ENCODE measurements around the gene DLL1. TPM values are rescaled to one million over a fixed set of nuclear protein-coding genes. Genes with fewer than 3 reads are reported as not detected.

Gene DLL1
- total and polyA plus RNA-seq, 4 donors = 10.4 to 42.8 (median 21.7) TPM

DNA sequence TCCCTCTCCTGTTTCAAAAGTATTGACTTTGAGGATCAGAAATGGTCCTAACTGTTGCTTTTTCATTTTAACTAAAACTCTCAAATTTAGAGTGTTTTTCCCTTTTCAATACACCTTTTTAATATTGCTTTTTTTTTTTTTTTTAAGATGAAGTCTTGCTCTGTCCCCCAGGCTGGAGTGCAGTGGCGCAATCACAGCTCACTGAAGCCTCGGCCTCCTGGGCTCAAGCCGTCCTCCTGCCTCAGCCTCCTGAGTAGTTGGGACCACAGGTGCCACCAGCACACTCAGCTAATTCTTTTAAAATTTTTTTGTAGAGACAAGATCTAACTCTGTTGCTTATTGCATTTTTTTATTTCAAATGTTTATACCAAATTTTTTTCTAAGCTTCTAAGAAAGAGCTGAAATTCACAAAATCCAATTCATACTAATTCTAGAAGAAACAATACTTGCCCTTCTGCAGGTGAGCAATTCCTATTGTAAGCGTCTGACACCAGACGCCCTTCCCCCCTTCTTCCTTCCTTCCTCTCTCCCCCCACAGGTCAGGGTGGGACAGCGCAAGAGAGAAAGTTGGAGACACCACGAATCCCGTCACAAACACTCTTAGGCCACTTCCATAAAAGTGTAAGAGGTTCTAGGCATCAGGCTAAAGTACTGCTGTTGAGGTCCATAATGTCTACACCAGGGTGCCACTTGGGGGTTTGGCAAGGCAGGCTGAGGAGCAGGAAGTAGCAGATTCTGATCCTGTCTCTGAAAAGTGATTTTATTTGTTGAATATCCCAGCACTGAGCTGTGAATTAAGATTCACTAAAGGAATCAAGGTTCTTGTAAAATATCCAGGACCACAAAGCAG lies 12.8 kb downstream of the DLL1 start:
- DNase-seq (ENCODE audit: low read depth in 4 of 6, low spot score in 6 of 6) = no peak
- no peak overlapping the region for H3K27ac ChIP-seq (ENCODE audit: low read depth, low read length)
- H3K9me3 ChIP-seq (ENCODE audit: control insufficient read depth, insufficient read depth, low read length) = no peaks in the 10 kb centered on the region
- 88% methylated on average over 4 of the region's 8 CpGs for WGBS (ENCODE audit: insufficient coverage)
- H3K27me3 ChIP-seq (ENCODE audit: control insufficient read depth, insufficient read depth, low read length) = no peaks in the 10 kb centered on the region
- H3K36me3 ChIP-seq (ENCODE audit: control insufficient read depth, insufficient read depth, low read length) = peaks cover 17% of the 10 kb centered on the region
- H3K4me1 ChIP-seq (ENCODE audit: control insufficient read depth, insufficient read depth, low read length) = peaks cover 38% of the 10 kb centered on the region
- no peak overlapping the region for H3K4me3 ChIP-seq (ENCODE audit: low read depth, low read length)

DNA sequence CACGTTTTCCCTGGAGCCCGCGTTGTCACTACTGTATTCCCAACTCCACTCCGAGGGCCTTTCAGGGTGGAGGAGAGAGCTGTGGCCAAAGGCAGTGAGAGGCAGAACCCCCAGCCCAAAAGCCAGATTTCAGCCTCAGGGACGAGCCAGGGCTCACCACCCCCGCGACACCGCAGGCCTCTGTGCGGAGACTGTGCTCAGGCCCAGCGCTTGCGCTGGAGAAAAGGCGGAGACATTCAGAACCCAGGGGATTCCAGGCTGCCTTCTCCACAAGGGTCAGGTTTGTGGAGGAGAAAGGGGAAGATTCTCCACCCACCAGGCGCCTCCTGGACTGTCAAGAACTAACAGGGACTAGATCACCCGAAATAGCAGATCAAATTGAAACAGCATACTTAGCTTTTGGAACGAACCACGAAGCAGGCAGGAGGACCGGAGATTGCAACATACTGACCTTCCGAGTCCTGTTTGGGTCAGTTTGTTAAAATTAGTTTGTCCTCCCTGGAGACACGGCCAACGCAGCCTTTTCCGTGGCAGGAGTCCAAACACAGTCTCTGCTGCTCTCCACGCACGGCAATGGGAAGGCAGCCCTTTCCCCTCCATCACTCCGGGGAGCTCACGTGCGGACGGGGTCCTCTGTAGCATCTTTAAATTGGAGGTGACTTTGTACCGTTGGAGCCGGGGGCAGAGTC lies 14.4 kb downstream of the DLL1 start:
- WGBS (ENCODE audit: insufficient coverage) = 79% methylated on average over 21 of the region's 29 CpGs
- Histone ChIP-seq H3K36me3 (ENCODE audit: control insufficient read depth, insufficient read depth, low read length) (peaks cover 3% of the 10 kb centered on the region), H3K4me1 (ENCODE audit: control insufficient read depth, insufficient read depth, low read length) (peaks cover 39% of the 10 kb centered on the region), H3K27ac (ENCODE audit: low read depth, low read length) (no peak overlapping the region), H3K27me3 (ENCODE audit: control insufficient read depth, insufficient read depth, low read length) (no peaks in the 10 kb centered on the region), H3K4me3 (ENCODE audit: low read depth, low read length) (no peak overlapping the region), H3K9me3 (ENCODE audit: control insufficient read depth, insufficient read depth, low read length) (no peaks in the 10 kb centered on the region)
- DNase-seq (ENCODE audit: low read depth in 4 of 6, low spot score in 6 of 6) = no peak

DNA sequence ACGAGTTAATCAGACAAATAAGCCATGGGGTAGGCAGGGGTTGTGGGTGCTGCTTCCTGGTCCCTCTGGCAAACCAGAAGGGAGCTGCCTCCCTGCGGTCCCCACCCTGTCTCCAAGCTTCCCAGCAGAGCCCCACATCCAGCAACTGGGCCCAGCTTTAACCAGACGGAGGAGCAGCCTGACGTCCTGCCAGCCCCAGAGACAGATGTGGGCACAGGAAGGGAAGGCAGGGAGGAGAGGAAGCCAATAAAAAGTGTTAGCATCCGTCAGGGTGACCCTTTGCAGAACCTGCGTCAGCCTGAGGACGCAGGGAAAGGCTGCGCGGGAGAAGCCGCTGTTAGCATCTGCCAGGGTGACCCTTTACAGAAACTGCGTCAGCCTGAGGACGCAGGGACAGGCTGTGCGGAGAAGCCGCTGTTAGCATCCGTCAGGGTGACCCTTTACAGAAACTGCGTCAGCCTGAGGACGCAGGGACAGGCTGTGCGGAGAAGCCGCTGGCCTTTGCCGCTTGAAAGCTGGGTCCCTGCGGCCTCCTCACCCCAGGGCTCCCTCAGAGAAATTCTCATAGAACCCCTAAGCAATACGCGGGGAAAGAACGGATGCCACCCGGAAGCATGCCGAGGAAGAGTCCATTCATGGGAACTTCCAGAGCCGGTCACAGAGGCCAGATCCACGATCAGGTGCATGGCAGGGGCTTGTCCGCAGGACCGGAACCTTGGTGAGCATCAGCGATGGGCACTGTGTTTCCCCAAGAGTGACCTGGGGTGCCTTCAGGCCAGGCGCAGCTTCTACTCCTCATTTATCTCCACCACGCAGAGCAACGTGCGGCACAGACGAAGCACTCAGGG lies 15.9 kb downstream of the DLL1 start:
- 87% methylated on average over 34 of the region's 36 CpGs for WGBS (ENCODE audit: insufficient coverage)
- Histone ChIP-seq H3K27ac (ENCODE audit: low read depth, low read length) (no peak overlapping the region), H3K4me1 (ENCODE audit: control insufficient read depth, insufficient read depth, low read length) (peaks cover 33% of the 10 kb centered on the region), H3K27me3 (ENCODE audit: control insufficient read depth, insufficient read depth, low read length) (no peaks in the 10 kb centered on the region), H3K4me3 (ENCODE audit: low read depth, low read length) (no peak overlapping the region), H3K36me3 (ENCODE audit: control insufficient read depth, insufficient read depth, low read length) (no peaks in the 10 kb centered on the region), H3K9me3 (ENCODE audit: control insufficient read depth, insufficient read depth, low read length) (no peaks in the 10 kb centered on the region)
- DNase-seq (ENCODE audit: low read depth in 4 of 6, low spot score in 6 of 6) = peak in 1 of 6 donors; percentile 19

DNA sequence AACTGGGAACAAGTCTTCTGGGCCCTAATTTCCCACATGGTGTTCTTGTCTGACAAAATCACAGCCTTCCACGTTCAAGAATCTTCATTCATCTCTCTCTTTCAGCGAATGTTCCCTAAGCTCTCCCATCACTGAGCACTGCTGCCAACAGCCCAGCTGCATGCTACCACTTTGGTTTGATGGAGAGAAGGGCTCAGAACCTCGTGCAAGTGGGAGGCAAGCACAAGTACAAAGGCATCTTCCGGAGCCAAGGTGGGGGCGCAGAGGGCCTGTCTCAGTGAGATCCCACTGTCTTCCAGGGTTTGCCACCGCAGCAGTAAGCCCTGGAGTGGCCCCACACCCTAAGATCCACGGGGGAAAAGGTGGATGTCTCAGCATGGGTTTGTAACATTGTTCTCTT lies 17.2 kb downstream of the DLL1 start:
- peak in 1 of 6 donors; percentile 53 for DNase-seq (ENCODE audit: low read depth in 4 of 6, low spot score in 6 of 6)
- H3K4me1 ChIP-seq (ENCODE audit: control insufficient read depth, insufficient read depth, low read length) = peaks cover 39% of the 10 kb centered on the region
- H3K9me3 ChIP-seq (ENCODE audit: control insufficient read depth, insufficient read depth, low read length) = no peaks in the 10 kb centered on the region
- H3K36me3 ChIP-seq (ENCODE audit: control insufficient read depth, insufficient read depth, low read length) = no peaks in the 10 kb centered on the region
- H3K27ac ChIP-seq (ENCODE audit: low read depth, low read length) = no peak overlapping the region
- no peaks in the 10 kb centered on the region for H3K27me3 ChIP-seq (ENCODE audit: control insufficient read depth, insufficient read depth, low read length)
- 74% methylated on average over 4 of the region's 7 CpGs for WGBS (ENCODE audit: insufficient coverage)
- H3K4me3 ChIP-seq (ENCODE audit: low read depth, low read length) = no peak overlapping the region

DNA sequence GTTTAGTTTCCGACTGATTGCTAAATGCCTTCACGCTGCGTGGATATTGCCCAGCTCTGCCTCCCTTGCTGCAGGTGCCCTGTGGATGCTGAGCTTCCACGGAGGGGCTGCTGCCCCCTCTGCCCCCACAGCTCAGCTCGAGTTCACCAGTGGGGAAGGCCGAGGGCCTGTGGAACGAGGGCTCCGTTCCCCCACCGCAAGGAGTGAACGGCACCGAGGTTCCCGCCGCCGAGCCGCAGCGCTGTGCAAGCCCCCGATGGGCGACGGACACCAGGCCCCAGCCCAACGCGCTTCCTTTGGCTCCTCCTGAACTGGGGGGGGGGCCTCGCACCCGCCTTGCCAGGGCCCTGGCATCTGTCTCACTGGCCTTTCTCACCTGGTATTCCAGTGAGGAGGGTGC lies 17.7 kb downstream of the DLL1 start:
- peaks cover 39% of the 10 kb centered on the region for H3K4me1 ChIP-seq (ENCODE audit: control insufficient read depth, insufficient read depth, low read length)
- no peak overlapping the region for H3K27ac ChIP-seq (ENCODE audit: low read depth, low read length)
- H3K36me3 ChIP-seq (ENCODE audit: control insufficient read depth, insufficient read depth, low read length) = no peaks in the 10 kb centered on the region
- H3K4me3 ChIP-seq (ENCODE audit: low read depth, low read length) = no peak overlapping the region
- no peaks in the 10 kb centered on the region for H3K9me3 ChIP-seq (ENCODE audit: control insufficient read depth, insufficient read depth, low read length)
- 91% methylated on average over 23 of the region's 23 CpGs for WGBS (ENCODE audit: insufficient coverage)
- no peaks in the 10 kb centered on the region for H3K27me3 ChIP-seq (ENCODE audit: control insufficient read depth, insufficient read depth, low read length)
- no peak for DNase-seq (ENCODE audit: low read depth in 4 of 6, low spot score in 6 of 6)

DNA sequence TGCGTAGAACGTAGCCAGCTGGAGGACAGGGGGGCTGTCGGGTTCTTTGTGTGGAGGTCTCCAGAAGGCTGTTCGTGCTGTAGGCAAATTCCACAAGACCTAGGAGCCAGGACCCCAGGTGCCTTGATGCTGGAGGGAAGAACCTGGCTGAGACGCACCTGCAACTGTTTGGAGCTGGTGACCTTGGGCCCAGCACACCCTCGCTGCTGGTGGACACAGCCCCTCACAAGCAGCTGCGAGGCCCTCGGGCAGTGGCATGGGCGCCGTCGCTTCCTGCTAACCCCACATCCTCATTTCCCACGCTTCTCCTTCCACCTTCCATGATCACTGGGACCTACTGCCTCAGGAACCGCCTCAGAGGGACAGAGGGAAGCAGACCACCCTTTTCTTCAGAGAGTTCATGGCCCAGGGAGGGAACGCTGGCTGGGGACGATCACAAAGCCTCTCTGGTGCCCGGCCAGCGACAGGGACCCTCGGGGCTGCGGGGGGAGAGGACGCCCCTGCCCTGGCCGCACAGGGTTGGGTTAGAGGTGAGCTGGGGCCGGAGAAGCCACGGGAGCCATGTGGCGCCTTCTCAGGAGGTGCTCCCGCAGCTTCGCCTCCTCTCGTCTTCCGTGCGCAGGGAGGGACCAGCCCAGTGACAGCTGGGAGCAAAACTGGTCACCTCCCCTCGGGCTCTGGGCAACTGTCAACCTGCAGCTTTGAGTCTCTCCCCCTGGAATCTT lies 18.4 kb downstream of the DLL1 start:
- Histone ChIP-seq H3K27ac (ENCODE audit: low read depth, low read length) (no peak overlapping the region), H3K9me3 (ENCODE audit: control insufficient read depth, insufficient read depth, low read length) (no peaks in the 10 kb centered on the region), H3K27me3 (ENCODE audit: control insufficient read depth, insufficient read depth, low read length) (no peaks in the 10 kb centered on the region), H3K4me3 (ENCODE audit: low read depth, low read length) (no peak overlapping the region), H3K4me1 (ENCODE audit: control insufficient read depth, insufficient read depth, low read length) (peaks cover 39% of the 10 kb centered on the region), H3K36me3 (ENCODE audit: control insufficient read depth, insufficient read depth, low read length) (no peaks in the 10 kb centered on the region)
- DNase-seq (ENCODE audit: low read depth in 4 of 6, low spot score in 6 of 6) = no peak
- WGBS (ENCODE audit: insufficient coverage) = 86% methylated on average over 26 of the region's 30 CpGs

DNA sequence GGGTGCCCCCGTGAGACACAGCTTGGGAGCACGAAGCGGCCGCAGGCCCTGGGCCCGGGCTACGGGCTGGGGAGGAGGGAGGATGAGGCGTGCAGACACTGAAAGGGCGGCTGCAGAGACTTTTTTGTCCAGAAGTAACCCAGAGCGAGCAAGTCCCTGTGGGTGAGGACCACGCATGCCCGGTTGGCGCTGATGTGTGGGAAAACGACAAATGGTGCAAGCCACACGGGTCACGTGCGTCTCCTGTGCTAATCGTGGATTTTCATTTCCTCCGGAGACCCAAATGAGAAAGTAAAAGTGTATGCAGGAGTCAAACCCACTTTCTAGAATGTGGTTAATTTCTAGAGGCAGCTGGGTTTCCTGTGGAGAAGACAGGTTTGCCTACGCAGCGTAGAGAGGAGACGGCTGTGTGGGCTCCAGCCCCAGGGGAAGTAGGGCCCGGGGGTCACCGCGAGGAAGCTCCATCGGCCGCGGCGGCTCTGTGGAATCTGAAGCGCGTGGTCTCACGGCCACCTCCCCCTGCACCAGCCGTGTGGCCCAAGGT lies 19.0 kb downstream of the DLL1 start:
- WGBS (ENCODE audit: insufficient coverage) = 93% methylated on average over 31 of the region's 32 CpGs
- H3K9me3 ChIP-seq (ENCODE audit: control insufficient read depth, insufficient read depth, low read length) = no peaks in the 10 kb centered on the region
- H3K27ac ChIP-seq (ENCODE audit: low read depth, low read length) = no peak overlapping the region
- no peaks in the 10 kb centered on the region for H3K36me3 ChIP-seq (ENCODE audit: control insufficient read depth, insufficient read depth, low read length)
- peaks cover 39% of the 10 kb centered on the region for H3K4me1 ChIP-seq (ENCODE audit: control insufficient read depth, insufficient read depth, low read length)
- H3K4me3 ChIP-seq (ENCODE audit: low read depth, low read length) = no peak overlapping the region
- no peak for DNase-seq (ENCODE audit: low read depth in 4 of 6, low spot score in 6 of 6)
- H3K27me3 ChIP-seq (ENCODE audit: control insufficient read depth, insufficient read depth, low read length) = no peaks in the 10 kb centered on the region

GRCh38 chr6:170270984-170271593 lies 19.8 kb downstream of the DLL1 start:
- 95% methylated on average over 15 of the region's 19 CpGs for WGBS (ENCODE audit: insufficient coverage)
- H3K4me3 ChIP-seq (ENCODE audit: low read depth, low read length) = no peak overlapping the region
- H3K27me3 ChIP-seq (ENCODE audit: control insufficient read depth, insufficient read depth, low read length) = no peaks in the 10 kb centered on the region
- H3K27ac ChIP-seq (ENCODE audit: low read depth, low read length) = no peak overlapping the region
- no peaks in the 10 kb centered on the region for H3K9me3 ChIP-seq (ENCODE audit: control insufficient read depth, insufficient read depth, low read length)
- no peaks in the 10 kb centered on the region for H3K36me3 ChIP-seq (ENCODE audit: control insufficient read depth, insufficient read depth, low read length)
- no peak for DNase-seq (ENCODE audit: low read depth in 4 of 6, low spot score in 6 of 6)
- peaks cover 34% of the 10 kb centered on the region for H3K4me1 ChIP-seq (ENCODE audit: control insufficient read depth, insufficient read depth, low read length)
